Measurements from ENCODE around the gene RANBP17. TPM values are rescaled to one million over a fixed set of nuclear protein-coding genes. Genes with fewer than 3 reads are reported as not detected.

Gene RANBP17
- total RNA-seq, 1 donor from 2014 or later = 6.8 TPM

GRCh38 chr5:170885256-170885655 is 23.4 kb downstream of the RANBP17 start:
- FAIRE-seq (no peak), DNase-seq (ENCODE audit: low read depth) (no peak)
- Histone ChIP-seq H3K4me3 (ENCODE audit: low read depth, low read length) (no peak overlapping the region), H3K36me3 (ENCODE audit: control insufficient read depth, insufficient read depth, low read length) (no peaks in the 10 kb centered on the region), H3K27me3 (ENCODE audit: control insufficient read depth, insufficient read depth, low read length) (no peaks in the 10 kb centered on the region)
- no peak for TF ChIP-seq CTCF (IDR thresholded peaks at IDR 0.05; ENCODE audit: insufficient read depth, low read length, severe bottlenecking)

- Histone ChIP-seq H3K27me3 (ENCODE audit: control insufficient read depth, insufficient read depth, low read length) (no peaks in the 10 kb centered on the region), H3K36me3 (ENCODE audit: control insufficient read depth, insufficient read depth, low read length) (no peaks in the 10 kb centered on the region), H3K4me3 (ENCODE audit: low read depth, low read length) (no peak overlapping the region)
- DNase-seq (ENCODE audit: low read depth) (no peak), FAIRE-seq (no peak)
- TF ChIP-seq CTCF (IDR thresholded peaks at IDR 0.05; ENCODE audit: insufficient read depth, low read length, severe bottlenecking) = no peak
Observed at GRCh38 chr5:170885809-170886208, 24.0 kb downstream of the RANBP17 start.

- no peak for TF ChIP-seq CTCF (IDR thresholded peaks at IDR 0.05; ENCODE audit: insufficient read depth, low read length, severe bottlenecking)
- no peaks in the 10 kb centered on the region for H3K36me3 ChIP-seq (ENCODE audit: control insufficient read depth, insufficient read depth, low read length)
- DNase-seq (ENCODE audit: low read depth) (no peak), FAIRE-seq (no peak)
- H3K27me3 ChIP-seq (ENCODE audit: control insufficient read depth, insufficient read depth, low read length) = no peaks in the 10 kb centered on the region
- H3K4me3 ChIP-seq (ENCODE audit: low read depth, low read length) = no peak overlapping the region
Observed at GRCh38 chr5:170886210-170886894, 24.5 kb downstream of the RANBP17 start.

GRCh38 chr5:170892196-170892595 is 30.4 kb downstream of the RANBP17 start:
- FAIRE-seq = no peak
- peak; percentile 61 for DNase-seq (ENCODE audit: low read depth)
- Histone ChIP-seq H3K36me3 (ENCODE audit: control insufficient read depth, insufficient read depth, low read length) (no peaks in the 10 kb centered on the region), H3K4me3 (ENCODE audit: low read depth, low read length) (no peak overlapping the region), H3K27me3 (ENCODE audit: control insufficient read depth, insufficient read depth, low read length) (no peaks in the 10 kb centered on the region)
- TF ChIP-seq CTCF (IDR thresholded peaks at IDR 0.05; ENCODE audit: insufficient read depth, low read length, severe bottlenecking) = no peak

GRCh38 chr5:170894665-170895064 is 32.8 kb downstream of the RANBP17 start:
- no peak for TF ChIP-seq CTCF (IDR thresholded peaks at IDR 0.05; ENCODE audit: insufficient read depth, low read length, severe bottlenecking)
- H3K36me3 ChIP-seq (ENCODE audit: control insufficient read depth, insufficient read depth, low read length) = no peaks in the 10 kb centered on the region
- no peak for DNase-seq (ENCODE audit: low read depth)
- no peak for FAIRE-seq
- no peak overlapping the region for H3K4me3 ChIP-seq (ENCODE audit: low read depth, low read length)
- H3K27me3 ChIP-seq (ENCODE audit: control insufficient read depth, insufficient read depth, low read length) = no peaks in the 10 kb centered on the region

- no peak overlapping the region for H3K4me3 ChIP-seq (ENCODE audit: low read depth, low read length)
- FAIRE-seq = no peak
- no peaks in the 10 kb centered on the region for H3K36me3 ChIP-seq (ENCODE audit: control insufficient read depth, insufficient read depth, low read length)
- H3K27me3 ChIP-seq (ENCODE audit: control insufficient read depth, insufficient read depth, low read length) = no peaks in the 10 kb centered on the region
- no peak for DNase-seq (ENCODE audit: low read depth)
- peak; percentile 49 for TF ChIP-seq CTCF (IDR thresholded peaks at IDR 0.05; ENCODE audit: insufficient read depth, low read length, severe bottlenecking)
Observed at GRCh38 chr5:170896779-170897178, 35.0 kb downstream of the RANBP17 start.
